Uterus (tissue), 4 donors: ENCODE results near the gene IFITM5. TPM values are rescaled to one million over a fixed set of nuclear protein-coding genes. Genes with fewer than 3 reads are reported as not detected.

Experiments used
- DNase-seq, 2 donors: peaks; one replicate each; pipeline ENCODE4 v3.0.0-alpha.2; 2019 to 2020
- H3K27ac ChIP-seq, 2 donors: fragments of 200-600 bp; sonication (generic); 1 replicate in 1 of 2; 2 replicates in 1 of 2; pipeline ENCODE4 v1.5.1; 2016 to 2018
- H3K27me3 ChIP-seq, 2 donors: fragments of 200-600 bp; sonication (generic); one replicate each; pipeline ENCODE4 v1.5.1; 2018 to 2019; ENCODE audit warnings: control low read depth in 1 of 2
- H3K36me3 ChIP-seq, 2 donors: fragments of 200-600 bp; sonication (generic); one replicate each; pipeline ENCODE4 v1.5.1; 2019; ENCODE audit warnings: control low read depth in 1 of 2
- H3K4me1 ChIP-seq, 2 donors: fragments of 200-600 bp; sonication (generic); one replicate each; pipeline ENCODE4 v1.5.1; 2018 to 2019; ENCODE audit warnings: control low read depth in 1 of 2
- H3K4me3 ChIP-seq, 2 donors: fragments of 200-600 bp; sonication (generic); 1 replicate in 1 of 2; 2 replicates in 1 of 2; pipeline ENCODE4 v1.5.1; 2018 to 2019; ENCODE audit warnings: mild to moderate bottlenecking in 1 of 2
- H3K9me3 ChIP-seq, 2 donors: fragments of 200-600 bp; sonication (generic); one replicate each; pipeline ENCODE4 v1.5.1; 2019; ENCODE audit warnings: control low read depth in 1 of 2
- POLR2A ChIP-seq, 2 donors: fragments of 450-650 bp; IDR thresholded peaks; one replicate each; pipeline ENCODE4 v1.6.1; 2016; ENCODE audit warnings: antibody characterized with exemption in 2 of 2, mild to moderate bottlenecking in 1 of 2, moderate library complexity in 1 of 2
- intact Hi-C: fragments of 100-400 bp; cut with DNase I; formaldehyde crosslinking; loops from one replicate; pipeline ENCODE4 v1.15.1; 2023; ENCODE audit warnings: low total_unique reads
- total RNA-seq, 4 donors: library from RNA; depleted of rRNA in 3 of 4; stranded (reverse); fragments of >200 nt in 3 of 4; gene quantifications; one replicate each; pipeline versions ENCODE4 v1.1.0 to v1.2.4, GENCODE V29; 2014 to 2023
- TF ChIP-seq, protein P1 (sequence below), 4 experiments: fragments of 200-600 bp in 2 of 4; fragments of 450-650 bp in 2 of 4; sonication (generic) in 2 of 4; IDR thresholded peaks; one replicate each; pipeline ENCODE4 v1.5.1; 2016 to 2019; ENCODE audit warnings: antibody characterized with exemption in 4 of 4, mild to moderate bottlenecking in 2 of 4, moderate library complexity in 1 of 4
- donor health status: DM: yes; HTN: yes; CAD: no.

IFITM5 gene
- total RNA-seq, 4 donors from 2014 or later: not detected

GRCh38 chr11:340539-341512 lies 41.5 kb upstream of the IFITM5 start:
- Histone ChIP-seq H3K27ac (no peak overlapping the region), H3K4me1 (peaks cover 7 to 8% of the 10 kb centered on the region in 2 donors), H3K27me3 (no peaks in the 10 kb centered on the region), H3K4me3 (no peak overlapping the region), H3K36me3 (no peaks in the 10 kb centered on the region), H3K9me3 (no peaks in the 10 kb centered on the region)
- intact Hi-C loops: no loop called here
- no peak for DNase-seq
- TF ChIP-seq POLR2A (IDR thresholded peaks at IDR 0.05): no peak
- TF ChIP-seq, protein P1, sequence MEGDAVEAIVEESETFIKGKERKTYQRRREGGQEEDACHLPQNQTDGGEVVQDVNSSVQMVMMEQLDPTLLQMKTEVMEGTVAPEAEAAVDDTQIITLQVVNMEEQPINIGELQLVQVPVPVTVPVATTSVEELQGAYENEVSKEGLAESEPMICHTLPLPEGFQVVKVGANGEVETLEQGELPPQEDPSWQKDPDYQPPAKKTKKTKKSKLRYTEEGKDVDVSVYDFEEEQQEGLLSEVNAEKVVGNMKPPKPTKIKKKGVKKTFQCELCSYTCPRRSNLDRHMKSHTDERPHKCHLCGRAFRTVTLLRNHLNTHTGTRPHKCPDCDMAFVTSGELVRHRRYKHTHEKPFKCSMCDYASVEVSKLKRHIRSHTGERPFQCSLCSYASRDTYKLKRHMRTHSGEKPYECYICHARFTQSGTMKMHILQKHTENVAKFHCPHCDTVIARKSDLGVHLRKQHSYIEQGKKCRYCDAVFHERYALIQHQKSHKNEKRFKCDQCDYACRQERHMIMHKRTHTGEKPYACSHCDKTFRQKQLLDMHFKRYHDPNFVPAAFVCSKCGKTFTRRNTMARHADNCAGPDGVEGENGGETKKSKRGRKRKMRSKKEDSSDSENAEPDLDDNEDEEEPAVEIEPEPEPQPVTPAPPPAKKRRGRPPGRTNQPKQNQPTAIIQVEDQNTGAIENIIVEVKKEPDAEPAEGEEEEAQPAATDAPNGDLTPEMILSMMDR (IDR thresholded peaks at IDR 0.05): no peak

DNA sequence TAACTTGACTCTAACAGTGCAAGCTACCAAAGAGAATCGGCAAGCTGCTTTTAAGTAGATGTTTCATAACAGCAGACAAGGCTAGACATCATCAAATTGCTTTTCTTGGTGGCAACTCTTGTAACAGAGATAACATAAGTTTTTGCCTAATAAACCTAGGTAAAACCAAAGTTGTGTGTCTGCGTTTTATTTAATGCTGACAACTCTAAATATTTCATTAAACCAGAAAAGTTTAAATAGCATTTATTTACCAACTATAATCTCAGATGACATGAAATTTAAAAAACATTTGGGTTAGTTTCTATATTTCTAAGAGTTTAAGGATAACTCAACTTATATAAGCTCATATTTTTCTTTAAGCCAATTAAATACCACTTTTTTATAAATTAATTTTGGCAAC lies 40.6 kb upstream of the IFITM5 start:
- intact Hi-C loops: no loop called here
- TF ChIP-seq, protein P1 (IDR thresholded peaks at IDR 0.05): no peak
- TF ChIP-seq POLR2A (IDR thresholded peaks at IDR 0.05): no peak

GRCh38 chr11:337711-338110 lies 38.4 kb upstream of the IFITM5 start:
- H3K36me3 ChIP-seq: no peaks in the 10 kb centered on the region
- TF ChIP-seq, protein P1 (IDR thresholded peaks at IDR 0.05): no peak
- no peak for TF ChIP-seq POLR2A (IDR thresholded peaks at IDR 0.05)
- peak overlapping the region; percentile 79 to 83 for H3K27ac ChIP-seq
- no peaks in the 10 kb centered on the region for H3K9me3 ChIP-seq
- H3K27me3 ChIP-seq: no peaks in the 10 kb centered on the region
- peaks cover 7 to 11% of the 10 kb centered on the region in 2 donors for H3K4me1 ChIP-seq
- DNase-seq: peak in 1 of 2 donors; percentile 13
- H3K4me3 ChIP-seq: no peak overlapping the region
- intact Hi-C loops: no loop called here

More for the DNA sequence above, 40.6 kb upstream of the IFITM5 start:
- Histone ChIP-seq H3K4me3 (no peak overlapping the region), H3K27me3 (no peaks in the 10 kb centered on the region), H3K9me3 (no peaks in the 10 kb centered on the region), H3K36me3 (no peaks in the 10 kb centered on the region), H3K4me1 (peaks cover 7 to 11% of the 10 kb centered on the region in 2 donors), H3K27ac (no peak overlapping the region)
- DNase-seq: no peak

DNA sequence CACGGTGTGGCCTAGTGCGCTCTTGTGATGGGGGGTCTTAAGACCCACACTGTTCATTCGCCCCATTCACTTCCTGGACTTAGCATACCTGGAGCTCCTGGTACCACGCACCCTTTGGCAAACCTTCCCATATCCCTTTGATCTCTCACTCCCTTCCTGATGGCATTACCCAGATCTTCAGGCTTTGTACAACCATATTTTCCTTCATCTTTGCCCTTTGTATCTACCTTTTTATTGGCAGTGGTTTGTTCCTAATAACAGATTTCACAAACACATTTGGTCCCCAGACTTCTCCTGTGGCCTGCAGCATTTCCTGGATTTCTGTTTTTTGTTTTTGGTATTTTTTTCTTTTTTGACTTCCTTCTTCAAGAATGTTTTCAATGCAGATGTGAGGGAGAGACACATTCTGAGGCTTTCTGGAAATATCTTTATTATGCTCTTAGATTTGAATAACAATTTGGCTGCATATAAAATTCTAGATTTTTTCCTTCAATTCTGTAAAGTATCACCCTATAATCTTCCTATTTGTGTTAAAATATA lies 37.4 kb upstream of the IFITM5 start:
- H3K9me3 ChIP-seq: no peaks in the 10 kb centered on the region
- no peaks in the 10 kb centered on the region for H3K27me3 ChIP-seq
- intact Hi-C loops: no loop called here
- H3K4me3 ChIP-seq: no peak overlapping the region
- H3K27ac ChIP-seq: peak overlapping the region; percentile 79 to 83
- no peak for TF ChIP-seq POLR2A (IDR thresholded peaks at IDR 0.05)
- TF ChIP-seq, protein P1 (IDR thresholded peaks at IDR 0.05): no peak
- H3K4me1 ChIP-seq: peaks cover 7 to 11% of the 10 kb centered on the region in 2 donors
- peak in 1 of 2 donors; percentile 13 for DNase-seq
- no peaks in the 10 kb centered on the region for H3K36me3 ChIP-seq
